Measurements from ENCODE around the gene TCF3.

DNA sequence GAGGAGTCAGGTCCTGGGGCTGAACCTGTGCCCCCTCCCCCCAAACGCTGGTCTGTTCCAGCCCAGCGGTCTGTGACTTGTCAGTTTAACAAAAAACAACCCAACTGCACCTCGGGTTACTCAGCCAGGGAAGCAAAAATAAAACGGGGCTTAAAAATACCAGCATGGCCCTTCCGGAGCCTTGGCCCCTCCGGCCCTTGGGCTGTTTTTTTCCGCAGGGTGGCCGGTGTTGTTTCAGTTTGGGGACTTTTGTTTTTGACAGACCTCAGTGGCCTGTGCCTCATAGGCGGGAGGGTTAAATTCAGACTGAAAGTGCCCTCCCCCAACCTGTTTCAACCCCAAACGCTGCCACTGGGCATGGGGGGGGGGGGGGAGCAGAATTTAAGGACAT is 4.0 kb downstream of the TCF3 start:
- TF ChIP-seq CBX3 (IDR thresholded peaks at IDR 0.05; ENCODE audit: low read depth) (no peak), EZH2 (IDR thresholded peaks at IDR 0.05) (no peak), REST (IDR thresholded peaks at IDR 0.05; ENCODE audit: low read depth) (no peak), CTCF (IDR thresholded peaks at IDR 0.05 in 2 of 3, conservative IDR thresholded peaks at IDR 0.05 in 1 of 3; ENCODE audit: borderline replicate concordance in 1 of 3, insufficient read depth in 1 of 3, low read depth in 2 of 3, low read length in 2 of 3) (no peak), ZFX (IDR thresholded peaks at IDR 0.05) (no peak), YY1 (IDR thresholded peaks at IDR 0.05; ENCODE audit: extremely low read depth, insufficient replicate concordance, low read depth, low read length) (no peak), POLR2A (IDR thresholded peaks at IDR 0.05; ENCODE audit: borderline replicate concordance, extremely low read depth, insufficient read depth, insufficient read length) (no peak), SIN3A (IDR thresholded peaks at IDR 0.05; ENCODE audit: low read depth) (no peak), ZNF274 (IDR thresholded peaks at IDR 0.05; ENCODE audit: low read depth, low read length) (no peak), EGR1 (IDR thresholded peaks at IDR 0.05; ENCODE audit: low read depth) (no peak), RAD21 (IDR thresholded peaks at IDR 0.05; ENCODE audit: low read depth) (no peak), JUND (IDR thresholded peaks at IDR 0.05) (no peak), CEBPB (IDR thresholded peaks at IDR 0.05; ENCODE audit: low read depth) (no peak)
- TF ChIP-seq, protein P1, sequence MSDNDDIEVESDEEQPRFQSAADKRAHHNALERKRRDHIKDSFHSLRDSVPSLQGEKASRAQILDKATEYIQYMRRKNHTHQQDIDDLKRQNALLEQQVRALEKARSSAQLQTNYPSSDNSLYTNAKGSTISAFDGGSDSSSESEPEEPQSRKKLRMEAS (IDR thresholded peaks at IDR 0.05), result no peak

Measured in HCT116 (cell line).